GM19023 (cell line): ENCODE measurements around the gene WDR36.

Experiments used
- ATAC-seq: cut with Tn5 transposase; IDR thresholded peaks from one replicate; pipeline ENCODE4 v1.9.1; 2021; ENCODE audit warnings: mild to moderate bottlenecking, moderate library complexity; ENCODE audit not compliant: unreplicated experiment

WDR36 gene

GRCh38 chr5:111099058-111099778 lies 7.1 kb downstream of the WDR36 start:
- no peak for ATAC-seq

GRCh38 chr5:111106320-111106948 lies 14.3 kb downstream of the WDR36 start:
- no peak for ATAC-seq

- no peak for ATAC-seq
These were observed 15.2 kb downstream of the WDR36 start for GRCh38 chr5:111107371-111107770.

- no peak for ATAC-seq
These were observed 19.8 kb downstream of the WDR36 start for GRCh38 chr5:111111956-111112355.

GRCh38 chr5:111113678-111114077 lies 21.5 kb downstream of the WDR36 start:
- ATAC-seq, result no peak

GRCh38 chr5:111115229-111115628 lies 23.1 kb downstream of the WDR36 start:
- no peak for ATAC-seq

- ATAC-seq, result no peak
These were observed 24.4 kb downstream of the WDR36 start for GRCh38 chr5:111116550-111116949.

GRCh38 chr5:111117136-111117535 lies 25.0 kb downstream of the WDR36 start:
- no peak for ATAC-seq

GRCh38 chr5:111119221-111119620 lies 27.1 kb downstream of the WDR36 start:
- no peak for ATAC-seq

GRCh38 chr5:111119856-111120255 lies 27.7 kb downstream of the WDR36 start:
- no peak for ATAC-seq

- ATAC-seq, result no peak
These were observed 28.8 kb downstream of the WDR36 start for GRCh38 chr5:111120911-111121310.

- no peak for ATAC-seq
These were observed 29.8 kb downstream of the WDR36 start for GRCh38 chr5:111121926-111122325.

GRCh38 chr5:111122398-111122797 lies 30.2 kb downstream of the WDR36 start:
- no peak for ATAC-seq

- ATAC-seq, result no peak
These were observed 32.6 kb downstream of the WDR36 start for GRCh38 chr5:111124793-111125192.

- ATAC-seq, result no peak
These were observed 34.7 kb downstream of the WDR36 start for GRCh38 chr5:111126896-111127295.

GRCh38 chr5:111127453-111128195 lies 35.5 kb downstream of the WDR36 start:
- no peak for ATAC-seq

- ATAC-seq, result no peak
These were observed 37.8 kb downstream of the WDR36 start for GRCh38 chr5:111129938-111130337.

GRCh38 chr5:111131356-111131755 lies 39.2 kb downstream of the WDR36 start:
- no peak for ATAC-seq

- no peak for ATAC-seq
These were observed 39.9 kb downstream of the WDR36 start for GRCh38 chr5:111132076-111132475.

- ATAC-seq, result no peak
These were observed 40.7 kb downstream of the WDR36 start for GRCh38 chr5:111132731-111133435.

GRCh38 chr5:111133436-111133751 lies 41.2 kb downstream of the WDR36 start:
- ATAC-seq, result no peak

GRCh38 chr5:111134087-111134486 lies 41.9 kb downstream of the WDR36 start:
- ATAC-seq, result no peak
